Measurements from ENCODE around the gene TMEM144.
A peak's percentile ranks its signal among the peaks of the same experiment; 100 is the strongest.

TMEM144 gene

DNA sequence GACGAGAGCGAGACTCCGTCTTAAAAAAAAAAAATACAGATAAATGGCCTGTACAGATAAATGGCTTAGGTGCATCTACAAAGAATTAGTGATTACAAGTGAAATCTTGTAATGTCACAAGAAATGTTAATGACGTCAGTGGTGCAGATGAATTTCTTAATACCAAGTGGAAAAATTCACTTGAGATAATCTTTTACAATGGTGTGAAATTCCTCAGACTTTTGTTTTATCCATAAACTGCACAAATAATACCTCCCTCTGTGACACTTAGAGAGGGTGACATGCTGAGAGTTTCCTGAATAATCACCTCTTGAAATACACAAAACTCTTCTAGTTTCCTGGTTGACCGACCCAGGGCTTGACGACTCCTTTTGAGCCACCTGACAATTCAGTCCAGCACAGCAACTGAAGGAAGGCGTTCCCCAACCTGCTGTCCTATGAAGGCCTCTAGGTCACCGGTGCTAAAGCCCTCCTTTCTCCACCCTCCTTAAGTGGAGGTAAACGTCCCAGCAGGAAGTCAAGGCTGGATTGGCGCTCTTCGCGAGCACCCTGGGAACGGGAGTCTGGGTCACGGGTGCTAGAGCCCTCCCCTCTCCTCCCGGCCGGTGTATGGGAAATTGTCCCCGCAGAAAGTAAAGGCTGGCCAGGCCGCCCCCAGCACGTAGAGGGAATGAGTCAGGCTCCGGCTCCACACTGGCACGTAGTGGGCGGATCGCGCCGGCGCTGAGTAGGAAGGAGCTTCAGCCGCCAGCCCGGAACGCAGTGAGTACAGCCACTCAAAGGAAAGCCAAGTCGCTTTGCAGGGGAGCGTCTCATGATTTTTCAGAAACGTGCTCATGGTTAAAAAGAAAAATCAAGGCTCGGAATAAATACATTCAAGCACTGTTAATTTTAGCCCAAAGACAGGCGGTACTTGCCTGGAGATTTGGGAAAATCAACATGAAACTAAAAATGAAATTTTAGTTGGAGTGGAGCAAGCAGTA, at the start of gene TMEM144:
TSS of gene TMEM144 (plus strand) at position 662 of the 983 bp plus-strand sequence. CDS start 2,182 bp downstream, outside the sequence.
- peak; percentile 40 to 44 for DNase-seq

DNA sequence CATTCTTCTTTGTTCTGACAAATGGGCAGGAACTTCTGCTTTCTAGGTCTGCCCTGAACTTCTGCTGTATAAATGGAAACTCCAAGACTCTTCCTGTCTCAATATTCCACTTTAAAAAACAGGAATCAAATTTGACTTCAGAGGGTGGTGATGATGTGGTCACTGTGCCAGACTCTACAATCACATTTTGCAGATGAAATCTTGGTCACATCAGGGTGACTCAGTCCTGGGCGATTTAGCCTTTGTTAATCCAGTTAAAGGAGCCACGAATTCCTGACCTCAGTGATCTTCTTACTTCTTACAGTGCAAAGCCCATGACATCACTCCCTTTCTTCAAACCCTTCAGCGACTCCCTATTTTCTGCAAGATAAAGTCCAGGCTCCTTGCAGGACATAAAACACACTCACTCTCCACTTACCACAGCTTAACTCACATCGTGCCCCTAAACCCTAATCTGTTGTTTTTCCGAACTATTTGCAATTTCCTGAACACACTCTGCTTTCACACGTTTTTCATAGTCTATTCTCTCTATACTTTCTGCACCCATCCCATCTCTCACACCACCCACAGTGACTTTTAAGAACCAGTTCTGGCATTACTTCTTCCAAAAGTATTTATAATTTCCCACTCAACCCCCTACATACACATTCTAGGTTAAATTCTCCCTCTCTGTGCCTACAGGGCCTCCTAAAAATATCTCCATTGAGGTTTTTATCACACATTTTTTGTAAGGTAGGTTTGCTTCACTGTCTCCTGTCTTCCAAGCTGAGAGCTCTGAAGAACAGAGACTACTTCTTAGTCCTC, 48.5 kb upstream of the TMEM144 start:
- no peak for DNase-seq

DNA sequence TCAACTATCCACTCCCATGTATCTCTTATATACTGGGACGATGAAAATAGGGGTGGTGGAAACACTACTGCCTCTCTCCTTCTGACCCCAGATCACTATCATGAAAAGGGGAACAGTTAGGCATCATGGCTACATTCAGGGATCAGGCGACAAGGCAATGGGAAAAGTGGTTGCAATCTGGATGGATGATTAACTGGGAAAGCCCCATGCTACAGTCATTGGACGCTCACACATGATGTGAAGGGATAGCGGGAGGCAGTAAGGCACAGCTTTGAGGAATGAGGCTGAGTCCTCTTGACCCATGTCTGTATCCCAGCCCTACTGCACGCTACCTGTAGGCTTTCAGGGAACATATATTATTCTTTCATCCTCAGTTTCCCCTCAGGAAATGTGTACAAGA, 47.7 kb upstream of the TMEM144 start:
- DNase-seq, result no peak

DNA sequence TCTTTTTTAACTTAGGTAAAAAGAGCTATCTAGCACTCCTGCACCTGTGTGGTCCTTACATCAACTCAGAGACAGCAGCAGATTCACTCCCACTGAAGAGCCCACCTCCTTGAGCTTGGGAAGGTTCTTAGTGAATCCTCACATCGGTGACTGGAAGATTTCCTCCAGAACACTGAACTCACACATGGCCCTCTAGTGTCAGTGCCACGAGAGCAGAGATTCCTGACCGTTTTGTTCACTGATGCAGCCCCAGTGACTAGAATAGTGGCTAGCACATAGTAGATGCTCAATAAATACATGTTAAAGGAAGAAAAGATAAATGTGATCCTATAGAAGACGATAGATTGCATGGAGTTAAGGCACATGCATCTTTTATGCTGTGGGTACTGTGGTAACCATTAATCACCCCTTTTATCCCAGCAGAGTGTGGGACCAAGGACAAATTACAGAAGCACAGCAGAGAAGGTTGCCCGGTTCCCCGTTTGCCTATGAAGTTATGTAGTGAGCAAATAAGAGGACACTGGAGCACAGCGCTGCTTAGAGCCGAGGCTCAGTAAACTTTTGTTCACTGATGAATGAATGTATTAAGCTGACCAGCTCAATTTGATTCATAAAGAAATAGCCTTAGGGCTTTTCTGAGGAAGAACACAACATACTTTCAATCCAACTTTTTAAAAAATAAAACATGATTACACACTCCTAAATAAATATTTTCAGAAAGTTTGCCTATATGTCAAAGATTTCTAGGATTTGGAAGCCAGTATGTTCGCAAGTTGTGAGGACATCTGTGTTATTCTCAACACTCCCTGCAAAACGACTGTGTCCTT, 46.1 kb upstream of the TMEM144 start:
- DNase-seq, result no peak

DNA sequence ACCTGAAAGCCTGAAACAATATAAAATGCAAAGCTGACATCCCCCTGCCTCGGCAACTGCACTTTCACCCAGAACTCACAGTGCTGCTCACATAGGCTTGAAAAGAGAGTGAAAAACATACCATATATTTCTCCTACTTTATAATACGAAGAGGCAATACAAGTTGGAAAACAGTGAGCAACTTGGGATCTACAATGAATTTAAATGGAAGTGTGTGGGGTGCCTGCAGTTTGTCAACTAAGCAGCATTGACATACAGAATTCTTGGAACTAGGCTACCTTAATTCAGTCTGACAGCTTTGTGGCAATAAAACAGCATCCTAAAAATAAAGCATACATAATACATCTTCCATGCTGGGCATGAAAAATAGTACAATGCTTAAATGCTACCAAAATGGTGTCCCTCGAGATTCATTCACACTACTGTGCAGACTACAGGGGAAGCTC, 45.5 kb upstream of the TMEM144 start:
- DNase-seq, result no peak

GRCh38 chr4:158166701-158167100, 43.6 kb upstream of the TMEM144 start:
- no peak for DNase-seq

GRCh38 chr4:158168606-158169005, 41.7 kb upstream of the TMEM144 start:
- DNase-seq, result no peak

GRCh38 chr4:158169506-158169905, 40.8 kb upstream of the TMEM144 start:
- DNase-seq, result no peak

DNA sequence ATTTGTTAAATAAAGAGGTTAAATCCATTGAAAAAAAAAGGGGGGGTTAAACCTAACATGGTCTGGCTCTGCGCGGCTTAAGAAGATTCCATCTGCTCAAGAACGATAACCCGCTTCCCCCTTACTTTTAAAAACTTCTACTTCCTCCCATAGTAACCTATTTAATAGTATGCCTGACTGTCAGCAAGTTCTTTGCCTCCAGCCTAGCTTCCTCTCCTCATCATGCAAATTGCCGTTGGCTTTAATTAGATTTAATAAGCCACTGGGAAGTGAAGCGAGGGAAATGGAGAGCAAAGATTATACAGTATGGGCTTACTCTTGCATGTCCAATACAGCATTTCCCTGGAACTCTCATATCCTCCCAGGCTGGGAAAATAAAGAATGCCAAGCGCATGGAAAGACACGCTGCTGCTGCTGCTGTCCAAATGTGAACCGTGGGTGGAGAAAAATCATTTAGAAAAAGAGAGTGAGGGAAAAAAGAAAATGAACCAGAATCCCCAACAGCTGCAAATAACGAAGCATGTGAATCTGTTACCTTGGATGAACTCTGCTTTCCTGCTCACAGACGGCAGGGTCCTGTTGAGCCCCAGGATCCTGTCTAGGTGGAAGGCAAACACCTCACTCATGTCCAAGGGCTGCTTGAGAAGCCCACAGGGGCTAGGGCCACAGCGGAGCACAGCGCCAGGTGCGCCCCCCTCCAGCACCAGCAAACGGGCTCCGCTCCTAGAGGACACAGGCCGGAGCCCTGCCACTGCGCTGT, 40.2 kb upstream of the TMEM144 start:
- no peak for DNase-seq

- DNase-seq, result no peak
Observed at GRCh38 chr4:158170691-158171561, 39.4 kb upstream of the TMEM144 start.

- no peak for DNase-seq
Observed at GRCh38 chr4:158172261-158173258, 37.7 kb upstream of the TMEM144 start, which contains the start of gene GASK1B. TSS of gene GASK1B (minus strand) at chr4:158173025. CDS start at chr4:158171375, 1,650 bp downstream.

- DNase-seq, result no peak
Observed at GRCh38 chr4:158176108-158176507, 34.2 kb upstream of the TMEM144 start.

- no peak for DNase-seq
Observed at GRCh38 chr4:158176776-158177175, 33.5 kb upstream of the TMEM144 start.

DNA sequence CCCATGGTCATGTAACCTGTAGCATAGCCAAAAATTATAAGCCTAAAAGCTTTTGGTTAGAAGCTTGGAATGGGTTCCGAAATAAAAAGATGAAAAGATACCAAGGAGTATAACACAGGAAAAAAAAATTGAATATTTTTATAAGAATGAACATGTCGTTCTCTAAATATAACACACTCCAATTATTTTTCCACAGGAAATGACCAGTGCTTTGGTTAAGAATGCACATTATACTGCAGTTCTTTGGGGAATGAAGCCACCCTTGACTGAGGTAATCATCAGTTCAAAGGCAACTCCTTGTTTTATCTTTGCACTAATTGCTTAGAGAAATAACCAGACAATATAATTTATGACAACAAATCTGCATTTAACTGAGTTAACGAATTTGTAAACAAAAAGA, 30.8 kb upstream of the TMEM144 start:
- DNase-seq, result no peak

DNA sequence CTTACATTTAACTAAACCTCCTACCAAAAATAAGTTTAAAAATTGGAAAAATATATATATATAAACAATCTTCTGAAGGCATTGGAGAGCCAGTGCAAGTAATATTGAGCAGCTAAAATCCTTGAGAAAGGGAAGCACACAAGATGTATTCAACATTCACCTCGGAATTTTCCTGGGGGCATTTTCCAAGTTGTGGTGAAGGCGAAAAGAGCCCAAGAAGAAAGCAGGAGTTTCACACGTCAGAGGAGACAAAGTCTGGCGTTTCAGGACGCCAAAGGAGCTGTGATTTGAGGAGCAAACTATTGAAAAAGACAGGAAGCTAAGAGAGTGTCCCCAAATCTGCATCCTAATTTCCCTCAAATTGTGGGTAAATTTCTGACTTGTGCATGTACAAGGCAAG, 28.4 kb upstream of the TMEM144 start:
- no peak for DNase-seq

DNA sequence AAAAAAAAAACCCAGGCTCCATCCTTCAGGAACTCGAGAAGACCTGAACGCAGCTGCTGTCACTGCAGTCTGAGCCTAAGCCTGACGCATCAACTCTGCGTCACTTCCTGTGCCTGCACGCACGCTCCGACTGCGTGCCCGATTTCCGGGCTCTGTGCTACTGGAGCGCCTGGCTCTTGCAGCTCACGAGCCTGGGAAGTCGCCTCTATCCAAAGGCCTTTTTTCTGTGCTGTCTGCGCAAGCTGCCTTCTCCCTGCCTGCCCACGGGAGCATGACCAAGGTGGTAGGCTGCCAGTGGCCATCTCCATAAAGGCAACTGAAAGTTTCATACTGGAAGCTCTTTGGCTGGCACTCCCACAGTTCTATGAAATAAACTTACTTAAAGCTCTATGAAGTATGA, 27.6 kb upstream of the TMEM144 start:
- DNase-seq, result no peak

DNA sequence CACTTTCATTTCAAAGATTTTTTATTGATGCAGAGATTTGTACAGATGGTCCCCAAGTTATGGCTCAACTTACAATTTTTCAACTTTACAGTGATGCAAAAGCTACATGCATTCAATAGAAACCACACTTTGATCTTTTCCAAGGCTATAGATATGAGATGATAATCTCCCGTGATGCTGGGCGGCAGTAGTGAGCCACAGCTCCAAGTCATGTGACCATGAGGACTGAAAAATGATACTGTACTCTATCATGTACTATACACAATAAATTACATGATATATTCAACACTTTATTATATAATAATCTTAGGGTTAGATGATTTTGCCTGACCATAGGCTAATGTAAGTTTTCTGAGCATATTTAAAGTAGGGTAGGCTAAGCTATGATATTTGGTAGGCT, 23.5 kb upstream of the TMEM144 start:
- DNase-seq, result no peak

- DNase-seq, result no peak
Observed at GRCh38 chr4:158189422-158189821, 20.9 kb upstream of the TMEM144 start.

- no peak for DNase-seq
Observed at GRCh38 chr4:158190718-158191117, 19.6 kb upstream of the TMEM144 start.
